ENCODE data around the gene FAAH. TPM values are rescaled to one million over a fixed set of nuclear protein-coding genes. Genes with fewer than 3 reads are reported as not detected.

The FAAH gene
- total and polyA plus RNA-seq, 2 of the 13 experiments (the other 11 are each of a cell fraction or from before 2014, with no cell fraction given): 5.4 to 11.0 TPM

DNA sequence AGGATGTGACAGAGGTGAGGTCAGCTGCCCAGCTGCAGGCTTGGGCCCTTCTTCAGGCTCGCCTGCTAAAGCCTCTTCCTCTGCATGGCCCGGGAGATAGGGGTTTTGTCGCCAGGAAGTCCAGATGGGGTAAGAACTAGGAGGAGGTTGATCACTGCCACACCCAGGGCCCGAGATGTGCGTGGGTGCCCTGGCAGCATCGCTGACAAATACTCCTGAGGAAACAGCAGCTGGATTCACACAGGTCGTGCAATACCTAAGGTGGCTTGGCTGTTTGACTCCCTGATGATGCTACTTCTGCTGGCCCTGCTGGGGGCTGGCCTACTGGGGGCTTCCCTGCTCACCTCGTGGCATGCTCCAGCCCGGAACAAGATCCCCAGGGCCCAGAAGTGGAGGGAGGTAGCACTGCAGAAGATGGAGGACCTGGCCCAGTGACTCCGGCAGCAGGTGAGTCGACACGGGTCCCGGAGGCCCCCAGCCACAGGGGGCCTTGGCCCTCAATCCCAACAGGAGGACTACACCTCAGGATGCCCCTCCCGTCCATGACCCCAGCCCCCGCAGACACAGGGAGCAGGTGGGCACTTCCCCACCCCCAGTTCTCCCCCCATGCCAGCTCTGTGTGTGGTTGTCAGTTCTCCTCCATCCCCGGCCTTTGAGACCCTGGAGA, 29.6 kb downstream of the FAAH start:
- H3K9me3 ChIP-seq (ENCODE audit: low read length): no peaks in the 10 kb centered on the region
- H3K9ac ChIP-seq (ENCODE audit: insufficient read depth, low read depth, low read length): no peak overlapping the region
- no peak for TF ChIP-seq ISX (CRISPR knock-in tag; conservative IDR thresholded peaks at IDR 0.05)
- TF ChIP-seq, protein P1, sequence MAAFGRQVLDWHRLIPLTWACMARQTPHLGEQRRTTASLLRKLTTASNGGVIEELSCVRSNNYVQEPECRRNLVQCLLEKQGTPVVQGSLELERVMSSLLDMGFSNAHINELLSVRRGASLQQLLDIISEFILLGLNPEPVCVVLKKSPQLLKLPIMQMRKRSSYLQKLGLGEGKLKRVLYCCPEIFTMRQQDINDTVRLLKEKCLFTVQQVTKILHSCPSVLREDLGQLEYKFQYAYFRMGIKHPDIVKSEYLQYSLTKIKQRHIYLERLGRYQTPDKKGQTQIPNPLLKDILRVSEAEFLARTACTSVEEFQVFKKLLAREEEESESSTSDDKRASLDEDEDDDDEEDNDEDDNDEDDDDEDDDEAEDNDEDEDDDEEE (CRISPR knock-in tag; IDR thresholded peaks at IDR 0.05): no peak
- no peak for TF ChIP-seq SETDB1 (CRISPR knock-in tag; IDR thresholded peaks at IDR 0.05; ENCODE audit: borderline replicate concordance)
- TF ChIP-seq ZNF747 (CRISPR knock-in tag; IDR thresholded peaks at IDR 0.05; ENCODE audit: borderline replicate concordance): no peak
- TF ChIP-seq MZF1 (CRISPR knock-in tag; IDR thresholded peaks at IDR 0.05; ENCODE audit: borderline replicate concordance): no peak
- TF ChIP-seq REXO4 (CRISPR knock-in tag; IDR thresholded peaks at IDR 0.05; ENCODE audit: borderline replicate concordance): no peak
- no peak for TF ChIP-seq BHLHE40 (IDR thresholded peaks at IDR 0.05; ENCODE audit: low read length)
- no peak for TF ChIP-seq HDAC6 (IDR thresholded peaks at IDR 0.05; ENCODE audit: low read depth, low read length)
- TF ChIP-seq PCBP1 (IDR thresholded peaks at IDR 0.05; ENCODE audit: borderline replicate concordance, low read depth, low read length): no peak
- DNase-seq (ENCODE audit: low spot score) (no peak), FAIRE-seq (no peak), ATAC-seq (no peak)
- peaks cover 20% of the 10 kb centered on the region for H3K4me1 ChIP-seq (ENCODE audit: insufficient read depth, low read length)
- no peak overlapping the region for H3K4me2 ChIP-seq (ENCODE audit: low read depth, low read length)
- POLR2A ChIA-PET: no interaction called here
- 34% methylated on average over 5 of the region's 16 CpGs for WGBS (ENCODE audit: low lambda C conversion rate)
- H3K27me3 ChIP-seq (ENCODE audit: control insufficient read depth in 1 of 2, insufficient read depth in 2 of 2, low read length in 2 of 2): peaks cover 0 to 13% of the 10 kb centered on the region in 2 experiments; a peak in 2 of 5 replicates
- CTCF ChIA-PET (ENCODE audit: low intra/inter-chr PET ratio, low total read pairs): no interaction called here
- no peaks in the 10 kb centered on the region for H3K79me2 ChIP-seq (ENCODE audit: insufficient read depth, low read length)
- H3K27ac ChIP-seq (ENCODE audit: extremely low read length, insufficient read depth, low read length): no peak overlapping the region
- BruUV-seq (replicated peaks): no TSS peak
- H4K20me1 ChIP-seq (ENCODE audit: insufficient read depth, low read length): no peaks in the 10 kb centered on the region
- no peaks in the 10 kb centered on the region for H3K36me3 ChIP-seq (replicated peaks in 1 of 2; ENCODE audit: control insufficient read depth in 1 of 2, insufficient read depth in 2 of 2, low read length in 2 of 2)
- H2AFZ ChIP-seq (ENCODE audit: low read length): no peak overlapping the region
- in situ Hi-C loops (cut with HindIII; ENCODE audit: extremely low pct_ligation_motif_present, low pct_unique_long_range_greater_than_20kb): no loop called here
- no peak overlapping the region for H3K4me3 ChIP-seq (replicated peaks in 1 of 3; ENCODE audit: insufficient read depth in 1 of 3, low read depth in 2 of 3, low read length in 3 of 3)
- intact Hi-C loops (cut with micrococcal nuclease; ENCODE audit: unreplicated experiment): no loop called here
